Kidney (tissue), 22 donors: ENCODE results near the gene ADAMTS15. TPM values are rescaled to one million over a fixed set of nuclear protein-coding genes. Genes with fewer than 3 reads are reported as not detected.

Experiments used
- DNase-seq, 5 donors: peaks; one replicate each; pipeline ENCODE4 v3.0.0-alpha.2; 2013 to 2020
- FAIRE-seq: peaks from 2 replicates; lab custom pipeline; 2012; peaks lifted over from hg19 to GRCh38; lab: Jason Lieb, UNC
- H3K27ac ChIP-seq, 2 donors: one replicate each; pipeline ENCODE4 v1.7.0; 2013; ENCODE audit warnings: low read depth in 2 of 2, low read length in 2 of 2, inconsistent platforms in 1 of 2
- H3K27me3 ChIP-seq: one replicate; pipeline ENCODE4 v1.7.1; 2013; ENCODE audit warnings: low read length, inconsistent platforms; ENCODE audit not compliant: control insufficient read depth, insufficient read depth
- H3K36me3 ChIP-seq, 3 donors: one replicate each; pipeline versions ENCODE4 v1.7.0 to v1.7.1; 2013; ENCODE audit warnings: low read length in 3 of 3, control low read depth in 1 of 3, inconsistent platforms in 1 of 3; ENCODE audit not compliant: insufficient read depth in 3 of 3, control insufficient read depth in 2 of 3
- H3K4me1 ChIP-seq, 3 donors: one replicate each; pipeline versions ENCODE4 v1.7.0 to v1.7.1; 2013; ENCODE audit warnings: low read length in 3 of 3, inconsistent platforms in 1 of 3, low read depth in 1 of 3; ENCODE audit not compliant: control insufficient read depth in 2 of 3, insufficient read depth in 2 of 3
- H3K4me3 ChIP-seq, 3 donors: one replicate each; pipeline versions ENCODE4 v1.7.0 to v1.8.1; 2013; ENCODE audit warnings: low read length in 3 of 3, control low read depth in 1 of 3, inconsistent platforms in 1 of 3
- H3K9ac ChIP-seq, 3 donors: one replicate each; pipeline versions ENCODE4 v1.7.0 to v1.7.1; 2013; ENCODE audit warnings: low read length in 3 of 3, control low read depth in 1 of 3, inconsistent platforms in 1 of 3
- H3K9me3 ChIP-seq, 3 donors: one replicate each; pipeline versions ENCODE4 v1.7.0 to v1.7.1; 2013; ENCODE audit warnings: low read length in 3 of 3, control low read depth in 1 of 3, inconsistent platforms in 1 of 3; ENCODE audit not compliant: control insufficient read depth in 2 of 3, insufficient read depth in 1 of 3
- CTCF ChIP-seq: IDR thresholded peaks from 3 replicates; pipeline ENCODE4 v1.5.1; 2012; ENCODE audit warnings: mild to moderate bottlenecking, moderate library complexity, borderline replicate concordance; ENCODE audit not compliant: insufficient read depth; ENCODE audit errors: extremely low read depth
- intact Hi-C: fragments of 100-400 bp; cut with DNase I; formaldehyde crosslinking; loops from one replicate; pipeline ENCODE4 v1.11.1; 2022
- long read RNA-seq, 10 donors: library from polyadenylated mRNA in 1 of 10; unstranded in 1 of 10; transcript quantifications; one replicate each; pipeline ENCODE4 v2.0.0 and lab custom pipeline, GENCODE V29; 2021 to 2026
- polyA plus RNA-seq: library from polyadenylated mRNA; stranded (reverse); fragments of 350-450 nt; fragmentation: Illumina TruSeq; extraction: RNeasy Lipid Tissue Mini Kit (QIAGEN cat#74804); gene quantifications from one replicate; pipeline ENCODE4 v1.2.3, GENCODE V29; 2014; ENCODE audit warnings: low read depth, low replicate concordance; ENCODE audit not compliant: insufficient read depth
- total RNA-seq: library from RNA; stranded (reverse); fragmentation: NEBNext Ultra II Directional; extraction: Animal tissue kit (Norgen Biotek cat#: 25700); gene quantifications from one replicate; pipeline ENCODE4 v1.2.1, GENCODE V29; 2021
- donor health status: control.
- donor health status: control.
- donor health status: control.
- donor health status: control.
- donor health status: control.
- donor health status: DM: yes; HTN: yes; CAD: no.
- donor health status: Normal renal cell carcinoma (clear cell type).

Gene ADAMTS15
- 6.2 TPM for total RNA-seq
- 3.6 TPM for polyA plus RNA-seq
- long read RNA-seq, donor 1, full-length matches to known transcripts = 1 of 16 reads
- long read RNA-seq, donor 1, partial matches to known transcripts = 15 of 16 reads
- long read RNA-seq, donor 1, other reads (novel, unspliced or antisense) = 0 of 16 reads
- long read RNA-seq, donor 2, full-length matches to known transcripts = 5 of 16 reads
- long read RNA-seq, donor 2, partial matches to known transcripts = 11 of 16 reads
- long read RNA-seq, donor 2, other reads (novel, unspliced or antisense) = 0 of 16 reads
- long read RNA-seq, donor 3, full-length matches to known transcripts = 3 of 85 reads
- long read RNA-seq, donor 3, partial matches to known transcripts = 82 of 85 reads
- long read RNA-seq, donor 3, other reads (novel, unspliced or antisense) = 0 of 85 reads
- long read RNA-seq, donor 4, full-length matches to known transcripts = 4 of 33 reads
- long read RNA-seq, donor 4, partial matches to known transcripts = 29 of 33 reads
- long read RNA-seq, donor 4, other reads (novel, unspliced or antisense) = 0 of 33 reads
- long read RNA-seq, donor 5 = 0 reads
- long read RNA-seq, donor 6 = 0 reads
- long read RNA-seq, donor 7, partial matches to known transcripts = 3 of 4 reads
- long read RNA-seq, donor 7, other reads (novel, unspliced or antisense) = 1 of 4 reads
- long read RNA-seq, donor 8, full-length matches to known transcripts = 2 of 71 reads
- long read RNA-seq, donor 8, partial matches to known transcripts = 69 of 71 reads
- long read RNA-seq, donor 8, other reads (novel, unspliced or antisense) = 0 of 71 reads
- long read RNA-seq, donor 9, partial matches to known transcripts = 13 of 13 reads
- long read RNA-seq, donor 9, other reads (novel, unspliced or antisense) = 0 of 13 reads
- long read RNA-seq, donor 10, full-length matches to known transcripts = 4 of 23 reads
- long read RNA-seq, donor 10, partial matches to known transcripts = 19 of 23 reads
- long read RNA-seq, donor 10, other reads (novel, unspliced or antisense) = 0 of 23 reads

DNA sequence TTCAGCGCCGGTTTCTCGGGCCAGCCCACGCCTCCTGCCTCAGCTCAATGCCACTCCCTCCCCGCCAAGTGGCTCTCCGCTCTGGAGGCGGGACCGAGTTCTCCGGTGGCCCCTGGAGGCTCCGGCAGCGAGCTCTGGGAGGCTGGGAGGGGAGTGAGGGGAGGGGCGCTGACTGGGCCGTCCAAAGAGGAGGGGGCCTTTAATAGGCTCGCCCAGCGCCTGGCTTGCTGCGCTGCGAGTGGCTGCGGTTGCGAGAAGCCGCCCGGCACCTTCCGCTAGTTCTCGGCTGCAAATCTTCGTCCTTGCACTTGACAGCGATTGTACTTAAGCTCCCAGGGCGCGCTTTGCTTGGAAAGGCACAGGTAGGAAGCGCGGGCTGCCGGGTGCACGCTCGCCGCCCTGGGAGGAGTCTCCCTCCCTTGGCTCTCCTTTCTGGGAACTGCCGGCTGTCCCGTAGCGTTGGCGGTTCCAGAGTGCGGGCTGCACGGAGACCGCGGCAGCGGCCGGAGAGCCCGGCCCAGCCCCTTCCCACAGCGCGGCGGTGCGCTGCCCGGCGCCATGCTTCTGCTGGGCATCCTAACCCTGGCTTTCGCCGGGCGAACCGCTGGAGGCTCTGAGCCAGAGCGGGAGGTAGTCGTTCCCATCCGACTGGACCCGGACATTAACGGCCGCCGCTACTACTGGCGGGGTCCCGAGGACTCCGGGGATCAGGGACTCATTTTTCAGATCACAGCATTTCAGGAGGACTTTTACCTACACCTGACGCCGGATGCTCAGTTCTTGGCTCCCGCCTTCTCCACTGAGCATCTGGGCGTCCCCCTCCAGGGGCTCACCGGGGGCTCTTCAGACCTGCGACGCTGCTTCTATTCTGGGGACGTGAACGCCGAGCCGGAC is at the start of gene ADAMTS15:
Gene ADAMTS15 (plus strand): TSS at position 230 of the 894 bp plus-strand sequence. CDS start 329 bp downstream, at position 559.
- peak; percentile 96 to 98 (median 97) for DNase-seq
- intact Hi-C loops = no loop called here
- Histone ChIP-seq H3K9ac (peak within 1 kb of the TSS in 2 of 3 donors; percentile 80 to 86), H3K27me3 (no peaks in the 10 kb centered on the region), H3K36me3 (no peaks in the 10 kb centered on the region), H3K9me3 (no peaks in the 10 kb centered on the region), H3K4me1 (peaks cover 0 to 9% (median 5%) of the 10 kb centered on the region in 3 donors), H3K27ac (peak within 1 kb of the TSS in 1 of 2 donors; percentile 74), H3K4me3 (peak within 1 kb of the TSS; percentile 75 to 89 (median 84))
- no peak for TF ChIP-seq CTCF
- FAIRE-seq = no peak

GRCh38 chr11:130399196-130399595 is 49.2 kb upstream of the ADAMTS15 start:
- no peak for FAIRE-seq
- DNase-seq = no peak

More at GRCh38 chr11:130399196-130399595, 49.2 kb upstream of the ADAMTS15 start:
- Histone ChIP-seq H3K9ac (no peak overlapping the region), H3K4me1 (peaks cover 3 to 6% (median 4%) of the 10 kb centered on the region in 3 donors), H3K36me3 (no peaks in the 10 kb centered on the region), H3K4me3 (no peak overlapping the region), H3K27ac (no peak overlapping the region), H3K9me3 (no peaks in the 10 kb centered on the region), H3K27me3 (no peaks in the 10 kb centered on the region)
- intact Hi-C loops = no loop called here
- no peak for TF ChIP-seq CTCF
